GM23338 (cell line): ENCODE results near the gene FAM217A. TPM values are rescaled to one million over a fixed set of nuclear protein-coding genes. Genes with fewer than 3 reads are reported as not detected.
"Not testable (repeated sequence)": the region's sequence is repeated elsewhere in the genome, so short reads cannot be mapped to it uniquely, and the experiment has no call there.

Experiments used
- ATAC-seq: fragments of 200-7000 bp; cut with Tn5 transposase; 3 replicates; pipeline ENCODE4 v1.9.1; 2020
- DNase-seq: peaks from one replicate; pipeline ENCODE4 v3.0.0-alpha.2; 2015; ENCODE audit warnings: low spot score
- H2AFZ ChIP-seq: fragments of 200-600 bp; sonication (generic); 2 replicates; pipeline ENCODE4 v1.8.0; 2016; ENCODE audit warnings: antibody characterized with exemption, mild to moderate bottlenecking, moderate library complexity
- H3F3A ChIP-seq: fragments of 200-600 bp; sonication (generic); replicated peaks from 2 replicates; pipeline ENCODE4 v1.8.0; 2017; ENCODE audit warnings: antibody characterized with exemption, mixed run types, low read depth
- H3K27ac ChIP-seq: fragments of 200-600 bp; sonication (generic); 2 replicates; pipeline ENCODE4 v1.6.1; 2016; ENCODE audit warnings: low read depth
- H3K27me3 ChIP-seq: fragments of 200-600 bp; sonication (generic); 2 replicates; pipeline ENCODE4 v1.8.0; 2016; ENCODE audit warnings: mild to moderate bottlenecking, mixed run types, moderate library complexity; ENCODE audit not compliant: insufficient read depth
- H3K36me3 ChIP-seq: fragments of 200-600 bp; sonication (generic); 2 replicates; pipeline ENCODE4 v1.8.0; 2016; ENCODE audit warnings: mild to moderate bottlenecking; ENCODE audit not compliant: insufficient read depth
- H3K4me1 ChIP-seq: fragments of 200-600 bp; sonication (generic); 2 replicates; pipeline ENCODE4 v1.8.0; 2016; ENCODE audit warnings: mild to moderate bottlenecking, moderate library complexity; ENCODE audit not compliant: insufficient read depth
- H3K4me2 ChIP-seq: fragments of 200-600 bp; sonication (generic); 2 replicates; pipeline ENCODE4 v1.7.1; 2017; ENCODE audit warnings: mixed run types
- H3K4me3 ChIP-seq: fragments of 200-600 bp; sonication (generic); 2 replicates; pipeline ENCODE4 v1.6.1; 2016; ENCODE audit warnings: mixed run types
- H3K79me2 ChIP-seq: fragments of 200-600 bp; sonication (generic); replicated peaks from 2 replicates; pipeline ENCODE4 v1.8.0; 2017; ENCODE audit warnings: mild to moderate bottlenecking; ENCODE audit not compliant: insufficient read depth
- H3K9me2 ChIP-seq: fragments of 200-600 bp; sonication (generic); 2 replicates; pipeline ENCODE4 v1.8.0; 2017; ENCODE audit not compliant: insufficient read depth
- H4K20me1 ChIP-seq: fragments of 200-600 bp; sonication (generic); replicated peaks from 2 replicates; pipeline ENCODE4 v1.8.0; 2017; ENCODE audit warnings: mild to moderate bottlenecking; ENCODE audit not compliant: insufficient read depth
- H3K27ac Mint-ChIP-seq: 2 replicates; pipeline ENCODE4 v1.8.0; 2020; ENCODE audit warnings: inconsistent platforms, mild to moderate bottlenecking, moderate library complexity, mixed read lengths
- H3K27me3 Mint-ChIP-seq: 3 replicates; pipeline ENCODE4 v1.8.0; 2022; ENCODE audit warnings: low read depth, mild to moderate bottlenecking, moderate library complexity, mixed read lengths, inconsistent platforms; ENCODE audit not compliant: insufficient read depth, poor library complexity
- H3K36me3 Mint-ChIP-seq: 3 replicates; pipeline ENCODE4 v1.8.0; 2021; ENCODE audit warnings: low read depth, mild to moderate bottlenecking, inconsistent platforms, moderate library complexity, mixed read lengths
- H3K4me1 Mint-ChIP-seq: 3 replicates; pipeline ENCODE4 v1.8.0; 2020; ENCODE audit warnings: mild to moderate bottlenecking, inconsistent platforms, mixed read lengths
- H3K4me3 Mint-ChIP-seq: 3 replicates; pipeline ENCODE4 v1.8.0; 2021; ENCODE audit warnings: moderate library complexity, mild to moderate bottlenecking, inconsistent platforms, mixed read lengths
- H3K9me3 Mint-ChIP-seq: 3 replicates; pipeline ENCODE4 v1.8.0; 2020; ENCODE audit warnings: moderate library complexity, mild to moderate bottlenecking, inconsistent platforms, mixed read lengths
- CREB1 ChIP-seq: fragments of 250-450 bp; sonication (Bioruptor Pico); IDR thresholded peaks from 2 replicates; pipeline ENCODE4 v1.5.0; 2020; ENCODE audit warnings: low read depth, mild to moderate bottlenecking, moderate library complexity
- CTCF ChIP-seq, 2 experiments: fragments of 200-600 bp in 1 of 2; sonication (generic) in 1 of 2; conservative IDR thresholded peaks; 2 replicates each; pipeline versions ENCODE4 v1.5.1 to v1.6.1; 2016 to 2017; ENCODE audit warnings: antibody characterized with exemption in 2 of 2, low read depth in 2 of 2, mild to moderate bottlenecking in 2 of 2, moderate library complexity in 1 of 2
- EZH2 ChIP-seq: fragments of 200-600 bp; sonication (generic); IDR thresholded peaks from one replicate; pipeline ENCODE4 v1.8.0; 2017; ENCODE audit warnings: antibody characterized with exemption, mild to moderate bottlenecking, low read depth; ENCODE audit not compliant: unreplicated experiment
- EZH2phosphoT487 ChIP-seq: fragments of 200-600 bp; sonication (generic); IDR thresholded peaks from one replicate; pipeline ENCODE4 v1.8.1; 2018; ENCODE audit warnings: antibody characterized with exemption; ENCODE audit not compliant: unreplicated experiment
- JUNB ChIP-seq: IDR thresholded peaks from one replicate; pipeline ENCODE4 v1.6.1; 2016; ENCODE audit warnings: antibody characterized with exemption; ENCODE audit not compliant: unreplicated experiment
- POLR2AphosphoS5 ChIP-seq: IDR thresholded peaks from 2 replicates; pipeline ENCODE4 v1.6.1; 2016; ENCODE audit warnings: antibody characterized with exemption, low read depth
- REST ChIP-seq: IDR thresholded peaks from one replicate; pipeline ENCODE4 v1.6.1; 2018; ENCODE audit warnings: antibody characterized with exemption; ENCODE audit not compliant: unreplicated experiment
- STAT1 ChIP-seq: IDR thresholded peaks from one replicate; pipeline ENCODE4 v1.6.1; 2016; ENCODE audit warnings: antibody characterized with exemption; ENCODE audit not compliant: unreplicated experiment
- ZNF331 ChIP-seq: fragments of 250-450 bp; sonication (Bioruptor Pico); IDR thresholded peaks from 2 replicates; pipeline ENCODE4 v1.5.0; 2020; ENCODE audit warnings: low read depth, mild to moderate bottlenecking, moderate library complexity
- ZNF462 ChIP-seq: fragments of 250-450 bp; sonication (Bioruptor Pico); IDR thresholded peaks from 2 replicates; pipeline ENCODE4 v1.5.0; 2020; ENCODE audit warnings: mild to moderate bottlenecking, moderate library complexity
- polyA plus RNA-seq: library from polyadenylated mRNA; unstranded; fragments of >200 nt; fragmentation: Nextera tagmentation; extraction: Ambion mirVana; gene quantifications from 2 replicates; pipeline ENCODE4 v1.2.1, GENCODE V29; 2016
- total RNA-seq: library from RNA; depleted of rRNA; stranded (reverse); fragments of >200 nt; shearing (Covaris generic); gene quantifications from 2 replicates; pipeline ENCODE4 v1.2.3, GENCODE V29; 2014

Gene FAM217A
- total and polyA plus RNA-seq, 2 experiments from 2014 or later = not detected

GRCh38 chr6:4090043-4090442 is 11.1 kb upstream of the FAM217A start:
- not testable (repeated sequence) for H3F3A ChIP-seq, ATAC-seq, H3K27ac ChIP-seq, H3K4me1 Mint-ChIP-seq, H4K20me1 ChIP-seq, H3K4me3 Mint-ChIP-seq, H3K36me3 ChIP-seq, H3K9me3 Mint-ChIP-seq, H3K79me2 ChIP-seq, H2AFZ ChIP-seq, H3K4me2 ChIP-seq, DNase-seq, H3K4me3 ChIP-seq, H3K9me2 ChIP-seq, H3K27me3 ChIP-seq, H3K4me1 ChIP-seq, H3K36me3 Mint-ChIP-seq, H3K27ac Mint-ChIP-seq, H3K27me3 Mint-ChIP-seq

GRCh38 chr6:4088704-4089103 is 9.8 kb upstream of the FAM217A start:
- no peaks in the 10 kb centered on the region for H3K27me3 ChIP-seq
- H3K9me2 ChIP-seq = no peaks in the 10 kb centered on the region
- no peaks in the 10 kb centered on the region for H3K79me2 ChIP-seq
- no peak overlapping the region for H3K4me3 ChIP-seq
- DNase-seq (no peak), ATAC-seq (no peak)
- Mint-ChIP-seq H3K9me3 (no peaks in the 10 kb centered on the region), H3K36me3 (no peaks in the 10 kb centered on the region), H3K27ac (no peak overlapping the region), H3K27me3 (peaks cover 7% of the 10 kb centered on the region), H3K4me3 (no peak overlapping the region), H3K4me1 (peaks cover 7% of the 10 kb centered on the region)
- H2AFZ ChIP-seq = no peak overlapping the region
- no peaks in the 10 kb centered on the region; the same call in 1 of the 2 replicates for H3F3A ChIP-seq
- TF ChIP-seq REST (no peak), POLR2AphosphoS5 (no peak), STAT1 (no peak), ZNF331 (CRISPR knock-in tag) (no peak), CTCF (conservative IDR thresholded peaks at IDR 0.05; ENCODE audit: low read depth in 2 of 2) (no peak), JUNB (no peak), CREB1 (no peak), EZH2 (no peak), EZH2phosphoT487 (no peak), ZNF462 (no peak)
- no peaks in the 10 kb centered on the region for H4K20me1 ChIP-seq
- H3K36me3 ChIP-seq = no peaks in the 10 kb centered on the region
- H3K4me1 ChIP-seq = 0 out of 2 replicates have a peak, but pooled peaks cover 6% of the 10 kb centered on the region
- no peak overlapping the region for H3K4me2 ChIP-seq
- H3K27ac ChIP-seq = no peak overlapping the region
